NCI-H1417 (cell line): ENCODE results near the gene CAPN2.
A peak's percentile ranks its signal among the peaks of the same experiment; 100 is the strongest.
"Not testable (repeated sequence)": the region's sequence is repeated elsewhere in the genome, so short reads cannot be mapped to it uniquely, and the experiment has no call there.

Experiments
- DNase-seq, 3 experiments: peaks; one replicate each; lab custom pipeline; 2025; lab: John Stamatoyannopoulos, UW

The CAPN2 gene

GRCh38 chr1:223739366-223740037 is 27.2 kb downstream of the CAPN2 start:
- DNase-seq = no peak

GRCh38 chr1:223740038-223740736 is 27.8 kb downstream of the CAPN2 start:
- not testable (repeated sequence) for DNase-seq

GRCh38 chr1:223741861-223742260 is 29.5 kb downstream of the CAPN2 start:
- no peak for DNase-seq

GRCh38 chr1:223742856-223743517 is 30.6 kb downstream of the CAPN2 start:
- peak in 2 of 3 experiments; percentile 37 to 80 for DNase-seq

GRCh38 chr1:223745731-223746130 is 33.4 kb downstream of the CAPN2 start:
- no peak for DNase-seq

GRCh38 chr1:223747838-223748335 is 35.5 kb downstream of the CAPN2 start:
- no peak for DNase-seq

GRCh38 chr1:223748405-223748772 is 36.0 kb downstream of the CAPN2 start:
- DNase-seq = no peak

- peak in 2 of 3 experiments; percentile 7 to 13 for DNase-seq
Measured at GRCh38 chr1:223748773-223749733, 36.7 kb downstream of the CAPN2 start.

GRCh38 chr1:223750730-223751570 is 38.6 kb downstream of the CAPN2 start:
- no peak for DNase-seq

GRCh38 chr1:223751696-223752095 is 39.4 kb downstream of the CAPN2 start:
- no peak for DNase-seq

- peak in 1 of 3 experiments; percentile 45 for DNase-seq
Measured at GRCh38 chr1:223752721-223753515, 40.6 kb downstream of the CAPN2 start.

GRCh38 chr1:223754681-223755431 is 42.5 kb downstream of the CAPN2 start:
- DNase-seq = no peak

GRCh38 chr1:223755432-223755792 is 43.1 kb downstream of the CAPN2 start:
- no peak for DNase-seq

GRCh38 chr1:223755992-223756775 is 43.8 kb downstream of the CAPN2 start:
- no peak for DNase-seq

- no peak for DNase-seq
Measured at GRCh38 chr1:223756806-223757700, 44.7 kb downstream of the CAPN2 start.

GRCh38 chr1:223758734-223759133 is 46.4 kb downstream of the CAPN2 start:
- no peak for DNase-seq

GRCh38 chr1:223759273-223759672 is 46.9 kb downstream of the CAPN2 start:
- DNase-seq = peak in 1 of 3 experiments; percentile 16
